Activated CD4-positive, CD25-positive, alpha-beta regulatory T cell treated with anti-CD3 and anti-CD28 coated beads, Interleukin-2, amount 50 U/mL, for 72 hours (primary cell): ENCODE data around the gene ZMIZ1.

ENCODE experiments used
- DNase-seq: peaks from one replicate; pipeline ENCODE4 v3.0.0; 2021

Gene ZMIZ1

DNA sequence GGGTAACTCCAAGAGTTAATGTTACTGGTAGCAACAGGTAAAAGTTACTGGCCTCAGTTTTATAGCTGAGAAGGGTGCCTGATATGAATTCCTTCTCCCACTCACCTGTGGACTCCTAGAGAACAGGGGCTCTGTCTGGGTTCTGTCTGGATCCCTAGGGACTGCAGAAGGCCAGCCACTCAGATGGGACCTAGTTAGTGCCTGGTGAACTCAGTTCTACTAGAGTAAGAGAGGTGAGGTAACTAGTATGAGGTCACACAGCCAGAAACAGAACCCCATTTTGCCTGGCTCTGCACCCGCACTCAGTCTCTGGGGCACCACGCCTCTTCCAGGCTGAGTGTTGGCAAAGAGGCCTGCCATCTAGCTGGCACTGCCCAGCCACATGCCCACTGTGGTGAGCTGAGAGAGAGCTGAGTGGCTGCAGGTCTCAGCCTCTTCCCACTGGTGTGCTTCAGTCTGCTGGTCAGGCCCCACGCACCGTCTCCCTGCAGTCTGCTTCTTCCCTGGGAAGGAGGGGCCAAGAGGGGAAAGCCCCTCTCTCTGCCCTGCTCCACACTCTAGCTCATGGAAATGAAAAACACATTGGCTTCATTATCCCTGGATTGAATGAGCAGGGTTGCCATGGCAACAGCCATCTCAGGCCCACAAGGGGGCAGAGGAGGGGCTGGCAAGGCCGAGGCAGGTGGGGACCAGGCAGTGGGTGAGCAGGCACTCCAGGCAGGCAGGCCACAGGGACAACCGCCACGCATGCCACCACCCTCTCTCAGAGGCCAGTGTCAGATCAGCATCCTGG is 110.6 kb downstream of the ZMIZ1 start:
- DNase-seq: no peak

DNA sequence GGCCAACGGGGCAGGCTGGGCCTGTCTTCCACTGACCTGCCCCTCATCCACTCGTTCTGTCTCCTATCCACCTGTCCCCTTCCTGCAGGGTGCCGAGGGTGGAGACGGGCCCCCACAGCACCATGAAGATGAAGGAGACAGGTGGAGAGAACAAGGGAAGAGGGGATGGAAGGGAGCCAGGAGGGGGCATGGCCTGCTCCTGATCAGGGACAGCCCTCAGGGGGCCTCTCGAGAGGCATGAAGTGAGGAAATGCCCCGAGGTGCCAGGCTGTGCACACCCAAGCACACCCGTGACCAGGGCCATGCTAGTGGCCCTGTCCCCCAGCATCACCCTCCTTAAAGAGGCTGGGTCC is 111.2 kb downstream of the ZMIZ1 start:
- no peak for DNase-seq

DNA sequence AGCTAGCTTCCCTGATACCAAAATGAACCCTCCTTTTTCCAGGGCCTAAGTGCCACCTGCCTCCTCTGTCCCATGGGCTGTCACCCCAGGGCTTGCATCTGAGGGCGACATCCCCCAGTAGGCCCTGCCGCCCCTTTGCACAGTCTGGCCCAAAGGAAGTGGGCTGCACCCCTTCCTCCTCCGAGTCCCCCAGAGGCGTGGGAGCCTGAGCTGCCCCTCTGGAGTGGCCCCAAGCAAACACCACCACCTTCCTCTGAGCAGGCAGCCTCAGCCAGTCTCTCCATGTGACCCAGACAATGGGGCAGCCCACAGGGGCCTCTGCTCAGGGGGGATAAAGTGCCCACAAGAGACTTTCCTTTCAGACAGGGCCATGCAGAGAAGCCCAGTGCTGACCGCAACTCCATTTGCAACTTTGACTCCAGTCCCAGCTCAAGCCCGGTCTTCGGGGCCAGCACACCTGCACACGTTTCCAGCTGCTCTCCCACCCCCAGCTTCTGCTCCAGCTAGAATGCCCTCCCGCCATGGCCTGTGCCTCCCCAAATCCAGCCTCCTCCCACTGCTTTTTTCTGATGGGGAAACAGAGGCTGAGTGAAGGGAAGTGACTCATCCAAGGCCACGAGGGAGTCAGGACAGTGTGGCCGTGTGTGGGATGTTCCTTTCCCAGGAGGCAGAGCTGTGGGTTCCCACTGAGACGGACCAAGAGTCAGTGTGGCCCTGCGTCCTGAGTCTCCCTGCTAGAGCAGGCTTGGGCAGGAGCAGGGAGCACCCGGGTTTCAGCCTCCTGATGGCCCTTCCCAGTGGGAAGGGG is 111.9 kb downstream of the ZMIZ1 start:
- no peak for DNase-seq

DNA sequence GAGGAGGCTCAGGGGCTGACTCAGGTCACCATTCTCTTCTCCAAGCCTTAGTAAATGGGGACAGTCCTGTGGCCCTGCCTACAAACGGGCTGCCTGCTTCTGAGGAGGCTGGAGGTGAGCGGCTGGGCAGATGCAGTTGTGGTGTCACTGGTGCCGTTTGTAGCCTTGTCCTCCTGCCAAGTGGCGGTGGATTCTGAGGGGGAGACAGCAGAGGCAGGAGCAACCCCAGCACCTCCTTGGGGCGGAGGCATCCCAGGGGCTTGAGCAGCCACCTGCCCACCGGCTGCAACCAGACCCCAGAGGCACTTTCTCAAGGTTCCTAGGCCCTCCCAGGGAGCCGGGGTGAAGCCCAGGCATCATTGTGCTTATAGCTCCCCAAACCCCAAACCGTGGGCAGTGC is 112.5 kb downstream of the ZMIZ1 start:
- no peak for DNase-seq

DNA sequence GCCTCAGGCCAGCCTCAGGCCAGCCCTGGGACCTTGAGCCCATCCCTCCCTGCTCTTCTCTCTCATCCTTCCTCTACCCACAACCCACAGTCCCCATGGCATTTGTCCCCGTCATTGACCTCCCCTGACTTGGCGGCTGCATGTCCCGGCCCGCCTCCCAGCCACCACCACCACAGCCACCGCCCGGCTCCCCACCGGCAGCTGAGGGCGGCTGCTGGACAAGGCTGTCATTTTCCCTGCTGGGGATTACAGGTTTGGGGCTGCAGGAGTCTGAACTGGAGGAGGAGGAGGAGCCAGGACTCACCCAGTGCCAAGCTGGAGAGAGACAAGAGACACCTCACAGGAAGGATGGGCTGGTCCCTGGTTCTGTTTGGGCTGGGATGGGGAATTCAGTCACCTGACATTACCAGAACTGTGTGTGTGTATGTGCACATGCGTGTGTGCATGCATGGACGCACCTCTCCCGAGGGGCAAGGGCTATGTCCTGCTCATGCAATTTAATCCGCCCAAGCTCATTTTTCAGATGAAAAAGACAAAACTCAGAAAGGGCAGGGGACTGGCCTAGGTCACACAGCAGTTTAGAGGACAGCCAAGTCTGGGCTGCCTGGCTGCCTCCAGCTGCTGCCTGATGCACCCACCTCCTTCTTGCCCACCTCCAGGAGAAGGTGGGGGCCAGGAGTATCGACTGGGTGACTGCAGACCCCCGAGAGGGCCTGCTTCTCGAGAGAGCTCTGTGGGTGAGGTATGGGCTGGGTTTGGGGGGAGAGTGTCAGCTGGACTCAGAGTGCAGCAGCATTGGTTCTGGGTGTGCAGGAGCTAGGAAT is 113.1 kb downstream of the ZMIZ1 start:
- no peak for DNase-seq

DNA sequence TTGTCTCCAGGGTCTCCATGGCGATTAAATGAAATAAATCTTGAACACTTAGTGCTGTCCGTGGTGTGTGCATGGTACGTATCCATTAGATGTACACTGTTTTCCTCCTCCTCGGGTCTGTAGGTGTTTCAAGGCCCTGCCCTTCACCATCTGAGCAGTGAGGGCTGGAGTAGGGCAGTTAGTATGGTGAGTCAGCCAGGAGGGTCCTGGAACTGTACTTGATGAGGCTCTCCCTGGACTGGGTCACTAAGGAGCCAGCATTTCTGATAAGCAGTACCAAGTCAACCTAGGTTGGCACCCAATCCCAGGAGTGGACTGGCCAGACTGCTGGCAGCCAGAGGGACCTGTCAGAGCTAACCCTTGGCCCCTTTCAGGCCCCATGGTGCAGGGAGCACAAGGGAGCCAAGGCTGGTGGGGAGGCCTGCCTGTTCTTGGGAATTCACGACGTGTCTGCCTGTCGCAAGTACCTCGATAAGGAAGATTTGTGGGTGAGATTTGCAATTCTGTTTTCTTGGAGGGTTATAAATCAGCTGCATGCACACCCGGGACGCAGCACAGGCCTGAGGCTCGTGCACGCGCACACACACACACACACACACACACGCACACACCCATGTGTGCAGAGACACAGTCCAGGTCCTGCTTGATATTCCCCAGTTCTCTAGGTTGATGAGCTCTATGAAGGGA is 114.2 kb downstream of the ZMIZ1 start:
- DNase-seq: no peak

DNA sequence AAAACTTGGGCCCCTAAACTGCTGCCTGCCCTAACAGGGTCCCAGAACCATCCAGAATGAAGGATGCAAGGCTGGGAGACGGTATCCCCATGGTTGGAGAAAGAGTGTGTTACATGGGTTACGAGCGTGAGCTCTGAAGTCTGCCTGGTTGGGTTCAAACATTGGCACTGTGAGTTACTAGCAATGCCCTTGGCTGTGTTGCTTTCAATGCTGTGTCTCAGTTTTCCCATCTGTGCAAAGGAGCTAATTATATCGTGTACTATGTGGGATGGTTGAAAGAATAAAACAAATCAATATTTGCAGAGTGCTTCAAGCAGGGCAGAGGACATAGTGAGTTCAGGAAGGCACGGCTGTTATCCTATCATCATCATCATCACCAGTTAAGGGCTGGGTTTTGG is 114.7 kb downstream of the ZMIZ1 start:
- no peak for DNase-seq

DNA sequence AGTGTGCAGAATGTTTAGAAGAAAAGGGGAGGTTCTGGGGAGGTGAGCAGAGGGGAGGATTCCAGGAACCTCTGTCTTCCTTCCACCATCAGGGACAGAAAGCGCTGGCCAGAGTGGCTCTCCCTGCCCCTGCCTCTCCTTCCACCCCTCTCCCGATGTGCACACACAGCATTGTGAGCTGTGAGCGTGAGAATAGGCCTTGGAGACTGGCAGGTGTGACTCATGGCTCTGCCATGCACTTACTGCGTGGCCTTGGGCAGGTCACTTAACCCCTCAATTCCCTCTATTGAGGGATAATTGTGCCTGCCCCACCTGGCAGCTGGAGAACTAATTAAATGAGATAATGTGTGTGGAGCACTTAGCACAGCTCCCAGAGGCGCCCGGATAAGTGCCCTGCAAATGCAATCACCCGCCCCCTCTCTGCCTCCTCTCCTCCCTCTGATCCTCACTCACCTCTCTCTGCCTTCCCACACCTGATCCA is 115.4 kb downstream of the ZMIZ1 start:
- no peak for DNase-seq

DNA sequence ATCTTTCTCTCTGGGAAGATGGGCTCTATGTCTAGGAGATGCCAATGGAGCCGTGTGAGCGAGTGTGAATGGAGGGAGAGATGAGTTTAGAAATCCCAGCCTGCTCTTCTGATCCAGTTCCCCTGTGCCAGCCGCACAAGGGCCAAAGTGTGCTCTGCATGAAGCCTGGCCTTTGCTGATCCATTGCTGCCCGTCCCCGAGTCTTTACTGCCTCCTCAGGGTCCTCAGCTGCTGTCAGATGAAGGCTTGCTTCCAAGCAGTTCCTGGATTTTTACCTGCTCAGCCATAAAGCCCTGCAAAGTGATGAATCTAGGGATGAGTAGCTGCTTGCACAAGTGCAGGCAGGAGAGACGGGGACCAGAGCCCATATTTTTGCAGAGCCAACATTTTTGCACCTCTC is 115.9 kb downstream of the ZMIZ1 start:
- DNase-seq: no peak

DNA sequence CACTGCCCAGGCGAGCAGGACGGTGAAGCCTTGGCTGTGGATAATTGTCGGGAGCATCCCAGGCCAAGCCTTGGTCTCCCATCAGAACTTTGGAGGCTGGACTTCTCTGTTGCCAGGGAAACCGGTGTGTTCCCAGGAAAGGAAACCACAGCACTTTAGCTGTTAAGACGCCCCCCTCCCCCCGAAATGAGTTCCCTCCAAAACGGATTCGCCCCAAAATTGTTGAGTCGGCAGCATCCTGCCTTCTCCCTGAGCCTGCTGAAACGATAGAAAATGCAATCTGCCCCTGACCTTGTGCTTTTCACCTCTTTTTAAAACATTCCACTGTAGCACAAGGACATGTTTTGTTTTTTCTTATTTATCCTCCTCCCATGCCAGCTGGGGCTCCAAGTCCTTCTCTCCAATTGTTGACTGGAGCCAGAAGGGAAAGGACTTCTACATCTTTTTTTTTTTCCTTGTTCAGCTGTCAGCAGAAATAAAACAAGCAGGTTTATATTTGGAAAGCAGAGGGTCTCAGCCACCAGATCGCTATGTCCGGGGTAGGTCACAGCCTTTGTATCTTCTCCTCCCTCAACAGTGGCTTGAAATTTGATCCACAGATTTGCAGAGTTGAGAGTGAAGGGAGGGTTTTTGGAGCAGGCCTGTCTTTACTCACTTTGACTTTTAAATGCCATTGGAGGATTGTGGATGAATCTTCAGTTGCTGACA is 116.5 kb downstream of the ZMIZ1 start:
- no peak for DNase-seq

DNA sequence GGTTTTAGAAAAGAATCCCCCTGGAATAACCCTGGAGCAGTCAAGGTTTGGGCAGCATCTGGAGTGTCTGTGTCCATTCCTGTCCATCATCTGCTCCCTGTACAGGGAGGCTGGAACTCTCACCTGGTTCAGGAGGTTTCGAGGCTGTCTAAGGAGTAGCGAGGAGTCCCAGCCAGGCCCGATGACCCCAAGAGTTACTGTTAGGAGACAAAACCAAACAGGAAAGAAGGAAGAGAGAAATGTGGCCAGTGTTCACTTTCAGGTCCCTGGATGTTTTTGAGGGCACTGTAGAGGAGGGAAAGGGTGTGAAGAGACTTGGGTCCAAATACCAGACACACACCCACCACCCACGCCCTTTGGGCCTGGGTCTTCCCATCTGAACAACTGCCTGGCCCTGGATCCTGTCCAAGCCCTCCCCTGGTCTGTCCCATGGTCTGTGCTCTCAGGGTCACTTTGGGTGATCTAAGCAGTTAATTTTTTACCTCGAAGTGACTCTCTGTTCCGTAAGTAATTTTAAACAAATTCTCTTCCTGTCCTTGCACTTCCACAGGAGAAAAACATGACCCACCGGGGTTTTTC is 117.1 kb downstream of the ZMIZ1 start:
- DNase-seq: no peak

DNA sequence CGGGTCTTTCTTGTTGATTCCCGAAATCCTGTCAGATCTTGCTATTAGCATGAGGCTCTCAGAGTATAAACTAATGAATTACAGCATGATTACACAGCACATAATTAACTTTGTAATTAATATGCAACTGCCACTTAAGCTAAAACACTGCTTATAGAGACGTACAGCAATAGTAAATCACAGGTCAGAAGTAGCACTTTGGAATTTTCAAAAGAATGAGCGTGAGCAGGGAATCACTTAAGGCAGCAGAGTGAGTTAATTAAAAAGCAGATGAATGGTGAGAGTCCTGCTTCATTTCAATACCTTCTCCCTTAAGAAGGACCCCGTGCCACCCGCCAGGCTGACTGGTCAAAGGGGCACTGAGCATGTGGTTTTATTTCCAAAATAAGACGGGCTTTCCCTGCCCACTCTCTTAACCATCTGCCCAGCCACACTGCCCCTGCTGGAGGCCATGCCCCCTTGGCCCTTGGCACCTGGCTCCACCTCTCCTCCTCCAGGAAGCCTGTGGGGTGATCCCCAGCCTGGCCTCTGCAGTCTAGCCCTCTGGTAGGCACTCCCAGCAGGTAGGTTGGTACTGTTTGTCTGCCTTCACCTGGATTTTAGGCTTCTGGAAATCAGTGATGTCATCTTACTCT is 117.8 kb downstream of the ZMIZ1 start:
- DNase-seq: no peak

DNA sequence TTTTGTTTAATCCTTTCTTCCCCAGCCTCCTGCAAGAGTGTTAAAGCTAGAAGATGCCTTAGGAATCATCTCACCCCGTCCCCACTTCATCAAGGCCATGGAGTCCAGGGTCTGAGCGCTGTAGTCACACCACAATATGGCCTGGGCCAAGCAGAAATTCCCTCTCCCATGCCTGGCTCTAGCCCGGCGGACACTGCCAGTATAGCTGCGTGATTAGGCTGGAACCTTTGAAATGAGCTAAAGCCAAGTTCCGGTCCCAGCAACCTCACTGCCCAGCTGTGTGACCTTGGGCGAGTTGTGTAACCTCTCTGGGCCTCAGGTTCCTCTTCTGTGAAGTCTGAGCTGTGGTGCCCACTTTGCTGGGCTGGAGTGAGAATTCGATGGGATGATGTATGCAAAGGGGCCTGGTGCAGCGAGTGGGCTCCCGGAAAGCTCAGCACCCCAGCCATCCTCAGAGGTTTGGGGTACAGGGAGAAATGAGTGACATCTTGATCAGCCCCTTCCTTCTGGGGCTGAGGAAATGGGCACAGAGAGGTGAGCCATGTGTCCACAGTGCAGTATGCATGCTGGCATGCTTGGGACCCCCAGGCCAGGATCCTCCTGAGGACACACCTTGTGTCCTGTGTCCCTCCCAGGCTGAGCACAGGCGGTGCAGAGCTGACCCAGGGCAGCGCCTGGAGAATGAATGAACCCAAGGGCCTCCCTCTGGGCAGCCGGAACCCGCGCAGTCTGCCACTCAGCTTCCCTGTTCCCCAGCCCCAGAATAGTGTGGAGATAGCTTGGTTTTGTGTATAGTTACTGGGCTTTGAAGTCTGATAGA is 118.6 kb downstream of the ZMIZ1 start:
- no peak for DNase-seq

DNA sequence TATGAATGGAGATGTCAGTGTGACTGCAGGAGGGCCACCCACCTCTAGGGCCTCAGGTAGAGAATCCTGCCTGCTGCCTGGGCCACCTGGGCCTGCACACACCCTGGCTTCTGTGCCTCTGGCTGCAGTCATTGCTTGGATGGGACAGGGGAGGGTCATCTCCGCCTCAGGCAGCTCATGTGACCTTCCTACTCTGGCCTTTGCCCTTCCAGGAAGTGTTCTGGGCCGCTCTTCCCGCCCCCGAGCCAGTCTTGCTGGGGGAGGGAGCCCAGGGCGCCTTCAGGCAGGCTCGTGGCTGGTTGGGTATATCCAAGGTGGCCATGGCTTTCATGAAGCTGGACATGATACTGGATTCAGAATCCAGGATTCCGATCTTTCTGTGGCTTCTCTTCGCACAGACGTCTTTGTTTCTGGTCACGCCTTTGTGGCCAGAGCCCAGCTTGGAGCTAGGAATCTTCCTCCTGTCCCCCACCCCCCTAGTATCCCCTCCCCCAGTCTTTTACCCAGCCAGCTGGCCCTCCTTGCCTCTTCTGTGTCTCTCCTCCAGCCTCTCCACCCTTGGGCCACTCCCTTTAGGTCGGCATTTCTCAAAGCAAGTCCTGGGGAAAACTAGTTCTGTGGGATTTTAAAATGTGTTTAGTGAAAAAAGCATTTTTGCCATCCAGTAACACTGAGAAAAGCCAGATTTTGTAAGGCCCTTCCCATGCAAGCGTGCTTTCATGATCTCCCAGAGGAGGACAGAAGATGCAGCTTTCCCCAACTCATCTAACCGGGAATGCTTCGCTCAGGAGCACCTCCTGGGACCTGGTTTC is 119.6 kb downstream of the ZMIZ1 start:
- no peak for DNase-seq

DNA sequence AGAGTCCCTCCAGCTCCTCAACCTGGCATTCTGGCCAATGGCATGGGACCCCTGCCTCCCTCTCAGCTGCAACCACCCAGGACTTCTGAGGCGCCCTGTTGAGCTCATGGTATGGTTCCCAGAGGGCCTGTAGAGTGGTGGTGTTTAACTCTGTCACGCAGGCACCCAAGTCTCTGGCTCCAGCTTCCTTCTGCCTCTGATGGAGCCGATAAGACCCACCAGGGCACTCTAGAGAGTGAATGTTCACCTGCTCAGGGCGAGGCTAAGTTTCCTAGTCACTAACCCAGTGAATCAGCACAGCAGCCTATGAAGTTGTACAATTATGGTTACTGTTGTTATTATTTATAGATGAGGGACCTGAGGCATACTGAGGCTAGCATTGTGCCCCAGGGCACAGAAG is 120.4 kb downstream of the ZMIZ1 start:
- no peak for DNase-seq

DNA sequence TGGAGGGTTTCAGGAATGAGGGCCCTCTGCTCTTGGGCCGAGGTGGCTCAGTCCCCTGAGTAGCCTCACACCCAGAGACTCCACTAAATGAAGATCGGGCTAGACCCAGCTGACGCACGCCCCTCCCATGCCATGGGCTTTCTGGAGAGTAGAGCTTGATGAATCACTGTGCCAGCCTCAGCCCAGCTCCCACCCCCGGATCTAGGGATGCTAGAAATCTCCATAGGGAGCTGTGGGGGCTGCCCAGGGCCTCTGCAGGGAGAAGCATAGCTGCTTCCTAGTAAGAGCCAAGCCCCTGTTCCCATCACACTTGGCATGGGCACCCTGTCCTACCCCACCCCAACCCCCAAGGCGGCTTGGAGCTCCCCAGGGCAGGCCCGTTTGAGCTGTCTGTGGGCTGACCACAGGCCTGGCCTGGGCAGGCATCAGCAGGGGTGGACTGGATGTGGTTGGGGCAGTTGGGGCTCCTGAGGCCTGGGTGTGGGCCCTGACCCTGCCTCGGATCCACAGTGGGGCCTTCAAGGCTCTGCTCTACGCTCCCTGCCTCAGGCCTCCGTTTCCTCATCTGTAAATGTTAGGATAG is 121.2 kb downstream of the ZMIZ1 start:
- DNase-seq: no peak

DNA sequence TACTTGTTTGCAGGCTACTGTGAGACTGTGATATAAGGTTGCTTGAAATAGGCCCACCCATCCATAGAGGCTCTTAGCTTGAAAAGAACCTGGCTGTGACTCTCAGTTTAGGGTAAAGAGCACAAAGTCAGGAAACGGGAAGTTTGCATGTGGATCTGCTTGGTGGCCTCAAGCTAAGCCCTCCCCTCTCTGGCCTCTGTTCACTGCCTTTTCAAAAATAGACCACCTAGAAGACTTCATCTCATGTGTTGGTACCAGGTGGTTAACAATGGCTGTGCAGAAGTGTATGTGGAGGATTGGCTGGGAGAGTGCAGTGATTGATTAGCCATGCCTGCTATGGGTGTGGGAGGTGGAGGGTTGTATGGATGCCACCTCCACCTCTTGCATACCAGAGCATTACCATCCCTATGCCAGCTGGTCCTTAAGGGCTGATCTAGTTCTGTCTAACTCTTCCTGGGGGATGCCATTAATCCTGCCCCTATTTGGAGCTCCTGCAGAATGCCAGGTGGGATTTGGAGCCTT is 122.0 kb downstream of the ZMIZ1 start:
- no peak for DNase-seq

DNA sequence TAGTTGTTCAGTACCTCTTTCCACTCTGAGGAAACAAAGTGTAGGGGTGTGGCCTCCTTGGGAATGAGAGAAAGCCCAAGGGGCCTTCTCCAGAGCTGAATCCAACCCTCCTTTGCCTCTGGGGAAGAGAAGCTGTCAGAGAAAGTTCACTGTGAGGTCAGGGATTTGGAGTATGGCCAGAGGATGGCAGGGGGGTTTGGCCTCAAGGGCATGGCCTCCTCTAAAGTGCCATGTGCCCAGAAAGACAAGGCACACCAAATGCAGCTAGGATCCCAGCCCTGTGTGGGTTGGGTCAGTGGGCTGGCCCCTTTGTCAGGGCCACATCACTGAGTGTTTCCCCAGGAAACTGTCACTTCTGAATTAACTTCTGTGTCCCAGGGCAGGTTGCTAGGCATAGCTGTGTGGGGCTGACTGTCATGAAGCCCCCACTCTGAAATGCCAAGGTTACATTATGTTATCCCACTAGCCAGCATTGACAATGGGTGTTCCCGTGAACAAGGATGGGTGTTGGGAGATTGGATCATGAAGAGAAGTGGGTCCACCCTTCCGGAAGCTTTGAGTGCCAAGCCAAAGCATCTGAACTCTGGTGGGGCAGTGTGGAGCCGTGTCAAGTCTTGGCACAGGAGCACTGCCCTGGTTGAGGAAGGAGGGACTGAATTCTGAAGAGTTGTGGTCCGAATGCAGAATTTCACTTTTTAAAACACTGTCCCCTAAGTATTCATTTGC is 123.3 kb downstream of the ZMIZ1 start:
- DNase-seq: no peak
